Vagina (tissue), 2 donors: Measurements from ENCODE around the gene DNAI2. TPM values are rescaled to one million over a fixed set of nuclear protein-coding genes. Genes with fewer than 3 reads are reported as not detected.

Experiments used
- DNase-seq, 2 donors: peaks; one replicate each; pipeline ENCODE4 v3.0.0-alpha.2; 2017; ENCODE audit errors: extremely low spot score in 2 of 2
- H3K27ac ChIP-seq: fragments of 200-600 bp; sonication (generic); one replicate; pipeline ENCODE4 v1.5.1; 2019
- H3K27me3 ChIP-seq: fragments of 200-600 bp; sonication (generic); one replicate; pipeline ENCODE4 v1.5.1; 2019
- H3K36me3 ChIP-seq, 2 donors: fragments of 200-600 bp; sonication (generic); one replicate each; pipeline ENCODE4 v1.5.1; 2017 to 2019
- H3K4me1 ChIP-seq: fragments of 200-600 bp; sonication (generic); one replicate; pipeline ENCODE4 v1.5.1; 2019
- H3K4me3 ChIP-seq, 2 donors: fragments of 200-600 bp; sonication (generic); 1 replicate in 1 of 2; 2 replicates in 1 of 2; pipeline ENCODE4 v1.5.1; 2016 to 2019
- H3K9me3 ChIP-seq: fragments of 200-600 bp; sonication (generic); one replicate; pipeline ENCODE4 v1.5.1; 2019
- POLR2A ChIP-seq, 2 donors: fragments of 450-650 bp; IDR thresholded peaks; one replicate each; pipeline ENCODE4 v1.6.1; 2017; ENCODE audit warnings: antibody characterized with exemption in 2 of 2, mild to moderate bottlenecking in 2 of 2, moderate library complexity in 2 of 2
- POLR2AphosphoS5 ChIP-seq, 2 donors: sonication (generic); formaldehyde crosslinking; IDR thresholded peaks; one replicate each; pipeline ENCODE4 v1.9.0; 2017; ENCODE audit warnings: antibody characterized with exemption in 2 of 2, mild to moderate bottlenecking in 2 of 2, low read depth in 1 of 2; ENCODE audit not compliant: insufficient read depth in 1 of 2
- intact Hi-C: fragments of 100-400 bp; cut with DNase I; formaldehyde crosslinking; loops from one replicate; pipeline ENCODE4 v1.15.1; 2023
- total RNA-seq: library from RNA; depleted of rRNA; stranded (reverse); fragments of >200 nt; gene quantifications from one replicate; pipeline ENCODE4 v1.2.3, GENCODE V29; 2016
- TF ChIP-seq, protein P1 (sequence below), 3 experiments: fragments of 450-650 bp in 2 of 3; fragments of 200-600 bp in 1 of 3; sonication (generic) in 1 of 3; IDR thresholded peaks; one replicate each; pipeline ENCODE4 v1.5.1; 2017 to 2019; ENCODE audit warnings: antibody characterized with exemption in 3 of 3, mild to moderate bottlenecking in 2 of 3, moderate library complexity in 2 of 3

DNAI2 gene
- total RNA-seq, 1 donor from 2014 or later = not detected

DNA sequence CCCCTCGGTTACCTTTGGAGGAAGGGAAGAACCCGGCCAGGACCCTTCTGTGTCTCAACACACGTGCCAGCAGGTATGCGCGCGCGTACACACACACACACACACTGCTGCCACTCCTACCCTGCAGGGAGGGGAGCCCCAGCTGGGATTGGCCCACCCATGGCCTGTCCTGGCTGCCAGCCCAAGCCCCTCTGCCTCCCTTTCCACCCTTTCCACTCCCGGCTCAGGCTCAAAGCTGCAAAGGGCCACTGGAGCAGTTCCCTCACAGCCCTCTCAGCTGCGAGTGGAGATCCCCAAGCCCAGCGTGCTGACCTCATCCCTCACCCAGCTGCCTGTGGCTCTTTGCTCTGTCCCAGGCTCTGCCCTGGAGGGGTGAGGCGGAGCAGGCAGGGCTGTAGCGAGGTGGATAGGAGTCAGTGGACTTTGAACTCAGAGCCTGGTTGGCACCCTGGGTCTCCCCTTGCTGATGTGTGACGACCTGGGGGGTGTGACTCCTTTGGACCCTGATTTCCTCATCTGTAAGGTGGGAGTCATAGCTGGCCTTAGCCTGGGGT, 66.5 kb downstream of the DNAI2 start:
- H3K36me3 ChIP-seq = no peaks in the 10 kb centered on the region
- peaks cover 3% of the 10 kb centered on the region for H3K4me1 ChIP-seq
- DNase-seq = no peak
- no peak for TF ChIP-seq POLR2AphosphoS5 (IDR thresholded peaks at IDR 0.05; ENCODE audit: insufficient read depth in 1 of 2, low read depth in 1 of 2)
- no peak for TF ChIP-seq POLR2A (IDR thresholded peaks at IDR 0.05)
- H3K27me3 ChIP-seq = no peaks in the 10 kb centered on the region
- no peaks in the 10 kb centered on the region for H3K9me3 ChIP-seq
- no peak overlapping the region for H3K27ac ChIP-seq
- H3K4me3 ChIP-seq = no peak overlapping the region
- intact Hi-C loops = no loop called here

DNA sequence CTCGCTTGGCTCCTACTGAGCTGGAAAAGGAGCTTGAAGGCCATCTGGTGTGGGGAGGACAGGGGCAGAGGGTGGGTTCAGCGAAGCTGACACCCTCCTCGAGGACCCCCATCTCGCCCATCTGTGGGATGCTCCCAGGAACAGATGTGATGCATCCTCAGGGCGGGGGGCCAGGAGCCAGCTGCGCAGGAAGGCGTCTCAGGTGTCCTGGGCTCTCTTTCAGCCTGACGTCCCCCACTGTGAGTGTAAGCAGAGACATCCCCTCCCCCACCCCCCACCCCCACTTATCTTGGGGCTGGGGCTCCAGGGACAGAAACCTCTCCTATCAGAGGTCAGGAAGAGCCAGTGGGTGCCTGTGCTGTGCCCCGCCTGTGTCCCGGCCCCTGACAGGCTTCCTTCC, 68.2 kb downstream of the DNAI2 start:
- TF ChIP-seq POLR2A (IDR thresholded peaks at IDR 0.05) (no peak), POLR2AphosphoS5 (IDR thresholded peaks at IDR 0.05; ENCODE audit: insufficient read depth in 1 of 2, low read depth in 1 of 2) (no peak)
- TF ChIP-seq, protein P1, sequence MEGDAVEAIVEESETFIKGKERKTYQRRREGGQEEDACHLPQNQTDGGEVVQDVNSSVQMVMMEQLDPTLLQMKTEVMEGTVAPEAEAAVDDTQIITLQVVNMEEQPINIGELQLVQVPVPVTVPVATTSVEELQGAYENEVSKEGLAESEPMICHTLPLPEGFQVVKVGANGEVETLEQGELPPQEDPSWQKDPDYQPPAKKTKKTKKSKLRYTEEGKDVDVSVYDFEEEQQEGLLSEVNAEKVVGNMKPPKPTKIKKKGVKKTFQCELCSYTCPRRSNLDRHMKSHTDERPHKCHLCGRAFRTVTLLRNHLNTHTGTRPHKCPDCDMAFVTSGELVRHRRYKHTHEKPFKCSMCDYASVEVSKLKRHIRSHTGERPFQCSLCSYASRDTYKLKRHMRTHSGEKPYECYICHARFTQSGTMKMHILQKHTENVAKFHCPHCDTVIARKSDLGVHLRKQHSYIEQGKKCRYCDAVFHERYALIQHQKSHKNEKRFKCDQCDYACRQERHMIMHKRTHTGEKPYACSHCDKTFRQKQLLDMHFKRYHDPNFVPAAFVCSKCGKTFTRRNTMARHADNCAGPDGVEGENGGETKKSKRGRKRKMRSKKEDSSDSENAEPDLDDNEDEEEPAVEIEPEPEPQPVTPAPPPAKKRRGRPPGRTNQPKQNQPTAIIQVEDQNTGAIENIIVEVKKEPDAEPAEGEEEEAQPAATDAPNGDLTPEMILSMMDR (IDR thresholded peaks at IDR 0.05) = no peak
- no peak overlapping the region for H3K4me3 ChIP-seq
- intact Hi-C loops = no loop called here

DNA sequence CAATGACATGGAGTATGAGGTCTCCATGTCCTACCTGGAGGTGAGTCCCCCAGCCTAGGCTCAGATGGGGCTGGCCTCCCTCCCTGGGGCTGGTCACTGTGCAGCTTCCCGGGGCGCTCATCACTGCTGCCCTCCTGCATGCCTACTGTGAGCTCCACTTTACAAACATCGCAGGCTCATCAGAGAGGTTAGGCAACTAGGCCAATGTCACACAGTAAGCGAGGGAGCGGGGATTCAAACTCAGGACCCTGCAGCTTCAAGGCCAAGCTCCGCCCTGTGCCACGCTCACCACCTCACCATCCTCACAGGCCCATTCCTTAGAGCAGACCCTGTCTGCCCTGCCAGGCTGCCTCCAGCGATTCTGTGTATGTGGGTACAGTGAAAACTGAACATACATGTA, 69.1 kb downstream of the DNAI2 start:
- Histone ChIP-seq H3K9me3 (no peaks in the 10 kb centered on the region), H3K27ac (no peak overlapping the region), H3K4me3 (no peak overlapping the region), H3K36me3 (no peaks in the 10 kb centered on the region), H3K27me3 (no peaks in the 10 kb centered on the region), H3K4me1 (peaks cover 6% of the 10 kb centered on the region)
- TF ChIP-seq POLR2A (IDR thresholded peaks at IDR 0.05) (no peak), POLR2AphosphoS5 (IDR thresholded peaks at IDR 0.05; ENCODE audit: insufficient read depth in 1 of 2, low read depth in 1 of 2) (no peak)
- TF ChIP-seq, protein P1 (IDR thresholded peaks at IDR 0.05) = no peak
- intact Hi-C loops = no loop called here
- no peak for DNase-seq

More for the DNA sequence above, 68.2 kb downstream of the DNAI2 start:
- H3K4me1 ChIP-seq = peaks cover 6% of the 10 kb centered on the region
- H3K27ac ChIP-seq = no peak overlapping the region
- H3K36me3 ChIP-seq = no peaks in the 10 kb centered on the region
- H3K9me3 ChIP-seq = no peaks in the 10 kb centered on the region
- H3K27me3 ChIP-seq = no peaks in the 10 kb centered on the region
- no peak for DNase-seq

DNA sequence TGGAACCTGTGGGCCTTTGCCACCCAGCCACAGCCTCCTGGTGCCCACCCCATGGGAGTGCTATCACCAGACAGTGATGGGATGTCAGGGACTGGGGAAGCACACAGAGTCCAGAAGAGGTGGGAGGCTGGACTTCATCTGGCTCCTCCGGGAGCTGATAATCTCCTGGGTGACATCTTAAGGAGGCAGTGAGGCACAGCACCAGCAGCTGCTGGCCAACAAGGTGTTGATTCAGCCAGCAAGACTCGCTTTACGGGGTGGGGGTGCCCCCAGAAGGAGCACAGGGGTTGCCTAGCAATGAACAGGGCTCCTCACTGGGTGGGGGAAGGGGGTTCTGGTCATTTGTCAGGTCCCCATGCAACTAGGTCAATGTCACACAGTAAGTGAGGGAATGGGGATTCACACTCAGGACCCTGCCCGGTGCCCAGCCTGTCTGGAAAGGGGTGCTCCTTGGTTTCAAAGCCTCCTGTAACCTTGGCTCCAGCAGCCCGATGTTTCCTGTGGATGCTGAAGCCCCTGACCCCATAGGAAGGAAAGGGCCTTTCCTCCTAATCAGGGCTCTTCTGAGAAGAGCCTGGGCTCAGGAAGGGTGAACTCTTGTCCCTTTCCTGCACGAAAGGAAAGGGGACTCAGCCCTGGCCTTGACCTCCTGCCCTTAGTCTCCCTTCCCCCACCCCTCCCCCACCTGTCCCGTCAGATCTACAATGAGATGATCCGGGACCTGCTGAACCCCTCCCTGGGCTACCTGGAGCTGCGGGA, 69.7 kb downstream of the DNAI2 start:
- H3K36me3 ChIP-seq = no peaks in the 10 kb centered on the region
- H3K9me3 ChIP-seq = no peaks in the 10 kb centered on the region
- intact Hi-C loops = no loop called here
- H3K27me3 ChIP-seq = no peaks in the 10 kb centered on the region
- H3K27ac ChIP-seq = no peak overlapping the region
- H3K4me3 ChIP-seq = no peak overlapping the region
- TF ChIP-seq POLR2AphosphoS5 (IDR thresholded peaks at IDR 0.05; ENCODE audit: insufficient read depth in 1 of 2, low read depth in 1 of 2) = no peak
- peaks cover 6% of the 10 kb centered on the region for H3K4me1 ChIP-seq
- no peak for DNase-seq

DNA sequence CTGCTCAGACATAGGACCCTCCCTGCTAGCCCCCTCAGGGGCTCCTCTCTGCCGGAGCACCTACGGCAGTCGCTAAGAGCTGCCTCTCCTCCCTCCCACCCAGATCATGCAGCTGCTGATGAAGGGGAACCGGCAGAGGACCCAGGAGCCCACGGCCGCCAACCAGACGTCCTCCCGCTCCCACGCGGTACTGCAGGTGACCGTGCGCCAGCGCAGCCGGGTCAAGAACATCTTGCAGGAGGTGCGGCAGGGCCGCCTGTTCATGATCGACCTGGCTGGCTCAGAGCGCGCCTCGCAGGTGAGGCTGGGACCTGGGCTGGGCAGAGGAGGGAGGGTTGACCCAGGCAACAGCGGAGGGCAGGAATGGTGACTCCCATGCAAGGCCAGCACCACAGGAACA, 70.6 kb downstream of the DNAI2 start:
- no peak for DNase-seq
- Histone ChIP-seq H3K27ac (no peak overlapping the region), H3K36me3 (no peaks in the 10 kb centered on the region), H3K4me1 (peaks cover 6% of the 10 kb centered on the region), H3K4me3 (no peak overlapping the region), H3K27me3 (no peaks in the 10 kb centered on the region), H3K9me3 (no peaks in the 10 kb centered on the region)
- TF ChIP-seq POLR2AphosphoS5 (IDR thresholded peaks at IDR 0.05; ENCODE audit: insufficient read depth in 1 of 2, low read depth in 1 of 2) = no peak
- TF ChIP-seq, protein P1 (IDR thresholded peaks at IDR 0.05) = no peak
- TF ChIP-seq POLR2A (IDR thresholded peaks at IDR 0.05) = no peak
- intact Hi-C loops = no loop called here
